ENCODE results near the gene APH1B.

The APH1B gene

DNA sequence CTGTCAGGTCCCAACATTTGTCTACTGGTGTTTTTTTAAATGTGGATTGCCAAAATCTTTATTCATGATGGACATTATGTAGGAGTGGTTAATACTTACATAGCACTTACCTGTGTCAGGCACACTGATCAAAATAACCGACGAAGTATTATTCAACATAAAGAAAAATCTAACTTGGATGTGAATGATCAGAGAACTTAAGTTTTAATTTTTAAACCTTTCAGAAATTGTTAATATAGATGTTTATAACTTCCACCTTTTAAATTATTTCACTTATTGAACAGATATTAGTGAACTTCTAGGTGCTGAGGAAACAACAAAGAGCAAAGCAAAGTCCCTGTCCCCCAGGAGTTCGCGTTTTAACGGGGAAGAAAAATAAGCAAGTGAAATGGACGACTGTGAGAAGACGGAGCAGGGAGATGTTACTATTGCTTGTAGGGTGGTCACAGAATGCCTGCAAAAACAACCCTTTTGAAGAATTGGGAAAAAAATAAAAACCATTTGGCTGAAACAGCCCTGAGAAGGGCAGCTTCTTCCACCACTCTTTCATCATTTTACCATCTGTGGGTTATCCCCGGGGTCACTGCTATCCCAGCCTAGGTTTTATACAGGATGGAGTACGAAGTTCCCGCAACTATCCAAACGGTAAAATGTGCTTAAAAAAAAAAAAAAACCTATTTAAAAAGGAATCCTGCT lies 915 bp upstream of the APH1B start:
- TF ChIP-seq, protein P1, sequence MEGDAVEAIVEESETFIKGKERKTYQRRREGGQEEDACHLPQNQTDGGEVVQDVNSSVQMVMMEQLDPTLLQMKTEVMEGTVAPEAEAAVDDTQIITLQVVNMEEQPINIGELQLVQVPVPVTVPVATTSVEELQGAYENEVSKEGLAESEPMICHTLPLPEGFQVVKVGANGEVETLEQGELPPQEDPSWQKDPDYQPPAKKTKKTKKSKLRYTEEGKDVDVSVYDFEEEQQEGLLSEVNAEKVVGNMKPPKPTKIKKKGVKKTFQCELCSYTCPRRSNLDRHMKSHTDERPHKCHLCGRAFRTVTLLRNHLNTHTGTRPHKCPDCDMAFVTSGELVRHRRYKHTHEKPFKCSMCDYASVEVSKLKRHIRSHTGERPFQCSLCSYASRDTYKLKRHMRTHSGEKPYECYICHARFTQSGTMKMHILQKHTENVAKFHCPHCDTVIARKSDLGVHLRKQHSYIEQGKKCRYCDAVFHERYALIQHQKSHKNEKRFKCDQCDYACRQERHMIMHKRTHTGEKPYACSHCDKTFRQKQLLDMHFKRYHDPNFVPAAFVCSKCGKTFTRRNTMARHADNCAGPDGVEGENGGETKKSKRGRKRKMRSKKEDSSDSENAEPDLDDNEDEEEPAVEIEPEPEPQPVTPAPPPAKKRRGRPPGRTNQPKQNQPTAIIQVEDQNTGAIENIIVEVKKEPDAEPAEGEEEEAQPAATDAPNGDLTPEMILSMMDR (IDR thresholded peaks at IDR 0.05; ENCODE audit: low read depth, low read length, missing control alignments) = no peak
- peak overlapping the region; percentile 87 for H3K4me3 ChIP-seq (ENCODE audit: low read depth, low read length)
- in situ Hi-C loops (cut with HindIII; ENCODE audit: low sequenced_read_pairs) = no loop called here
- DNase-seq (ENCODE audit: low read depth) = no peak

DNA sequence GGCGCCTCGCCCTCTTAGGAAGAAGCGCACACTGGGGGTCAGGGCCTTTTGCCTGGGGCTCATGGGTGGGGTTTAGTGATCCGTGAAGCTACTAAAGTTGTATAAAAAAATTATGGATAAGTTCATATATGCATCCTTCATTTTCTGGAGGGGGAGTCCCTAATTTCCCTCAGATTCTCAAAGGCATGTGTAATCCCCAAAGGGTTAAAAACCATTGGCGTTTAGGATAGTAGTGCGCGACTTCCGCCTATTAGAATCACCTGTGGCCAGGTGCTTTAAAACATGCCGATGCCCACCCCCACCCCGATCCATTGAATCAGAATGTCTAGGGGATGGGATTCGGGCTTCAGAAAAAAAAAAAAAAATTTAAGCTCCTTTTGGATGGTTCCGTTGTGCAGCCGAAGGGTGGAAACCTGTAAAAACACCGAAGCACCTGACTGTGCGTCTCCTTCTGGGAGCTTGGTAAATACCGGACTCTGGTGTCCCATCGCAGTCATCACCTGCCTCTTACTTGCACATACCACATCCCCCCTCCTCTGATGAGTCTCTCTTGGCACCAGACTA lies 570 bp downstream of the APH1B start:
- TF ChIP-seq, protein P1 (IDR thresholded peaks at IDR 0.05; ENCODE audit: low read depth, low read length, missing control alignments) = no peak
- in situ Hi-C loops (cut with HindIII; ENCODE audit: low sequenced_read_pairs) = no loop called here
- peak overlapping the region; percentile 87 for H3K4me3 ChIP-seq (ENCODE audit: low read depth, low read length)
- no peak for DNase-seq (ENCODE audit: low read depth)

DNA sequence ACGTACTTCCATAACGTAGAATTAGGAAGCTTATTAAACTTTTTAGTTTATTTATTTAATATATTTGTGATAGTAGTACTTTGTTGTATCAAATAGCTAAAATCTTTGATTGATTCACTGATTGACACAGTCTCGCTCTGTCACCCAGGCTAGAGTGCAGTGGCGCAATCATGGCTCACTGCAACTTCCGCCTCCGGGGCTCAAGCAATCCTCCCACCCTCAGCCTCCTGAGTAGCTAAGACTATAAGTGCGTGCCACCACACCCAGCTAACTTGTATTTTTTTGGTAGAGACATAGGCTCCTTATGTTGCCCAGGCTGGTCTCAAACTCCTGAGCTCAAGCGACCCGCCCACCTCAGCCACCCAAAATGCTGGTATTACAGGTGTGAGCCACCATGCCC lies 5.7 kb downstream of the APH1B start:
- TF ChIP-seq, protein P1 (IDR thresholded peaks at IDR 0.05; ENCODE audit: low read depth, low read length, missing control alignments) = no peak
- in situ Hi-C loops (cut with HindIII; ENCODE audit: low sequenced_read_pairs) = no loop called here
- no peak for DNase-seq (ENCODE audit: low read depth)
- no peak overlapping the region for H3K4me3 ChIP-seq (ENCODE audit: low read depth, low read length)

DNA sequence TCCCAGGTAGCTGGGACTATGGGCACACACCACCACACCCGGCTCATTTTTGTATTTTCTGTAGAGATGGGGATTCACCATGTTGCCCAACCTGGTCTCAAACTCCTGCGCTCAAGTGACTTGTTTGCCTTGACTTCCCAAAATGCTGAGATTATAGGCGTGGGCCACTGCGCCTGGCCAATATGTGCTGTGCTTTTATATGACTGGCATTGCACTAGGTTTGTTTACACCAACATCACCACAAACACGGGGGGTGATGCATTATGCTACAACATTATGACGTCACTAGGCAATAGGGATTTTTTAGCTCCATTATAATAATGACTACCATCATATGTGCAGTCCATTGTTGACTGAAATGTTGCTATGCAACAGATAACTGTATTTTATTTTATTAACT lies 6.9 kb downstream of the APH1B start:
- TF ChIP-seq, protein P1 (IDR thresholded peaks at IDR 0.05; ENCODE audit: low read depth, low read length, missing control alignments) = no peak
- H3K4me3 ChIP-seq (ENCODE audit: low read depth, low read length) = no peak overlapping the region
- no peak for DNase-seq (ENCODE audit: low read depth)
- in situ Hi-C loops (cut with HindIII; ENCODE audit: low sequenced_read_pairs) = no loop called here

DNA sequence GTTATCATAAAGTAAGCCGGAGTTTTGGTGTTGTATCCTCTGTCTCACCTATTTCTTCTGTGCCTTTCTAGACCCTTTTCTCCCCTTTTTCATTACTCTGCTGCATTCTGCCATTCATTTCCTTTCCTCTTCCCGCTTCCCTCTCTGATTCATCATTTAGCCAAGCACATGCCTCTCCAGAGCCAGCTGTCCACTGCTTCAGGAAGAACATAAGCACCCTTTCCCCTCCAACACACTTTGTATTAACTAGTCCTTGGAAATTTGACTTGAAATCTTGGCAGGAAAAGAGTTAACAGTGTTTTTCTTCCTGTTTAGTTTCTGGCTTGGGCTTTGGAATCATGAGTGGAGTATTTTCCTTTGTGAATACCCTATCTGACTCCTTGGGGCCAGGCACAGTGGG lies 9.7 kb downstream of the APH1B start:
- DNase-seq (ENCODE audit: low read depth) = no peak
- TF ChIP-seq, protein P1 (IDR thresholded peaks at IDR 0.05; ENCODE audit: low read depth, low read length, missing control alignments) = no peak

DNA sequence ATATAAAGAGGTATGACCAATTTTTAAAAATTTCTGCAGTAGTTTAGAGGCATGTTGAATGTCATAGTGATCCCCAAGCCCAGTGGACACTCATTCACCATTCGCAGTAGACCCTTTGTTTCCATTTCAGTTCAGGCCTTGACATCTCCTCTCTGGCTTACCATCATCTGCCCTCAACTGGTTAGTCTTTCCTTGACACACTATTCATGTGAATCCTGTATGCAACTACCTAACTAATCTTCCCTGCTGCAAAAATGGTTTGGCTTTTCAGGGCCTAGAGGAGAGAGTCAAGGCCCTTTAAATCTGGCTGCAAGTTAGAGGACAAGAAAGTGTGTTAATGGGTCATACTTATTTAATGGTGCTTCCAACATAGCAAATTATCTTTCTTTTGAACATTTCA lies 10.9 kb downstream of the APH1B start:
- no peak for DNase-seq (ENCODE audit: low read depth)
- in situ Hi-C loops (cut with HindIII; ENCODE audit: low sequenced_read_pairs) = no loop called here
- H3K4me3 ChIP-seq (ENCODE audit: low read depth, low read length) = no peak overlapping the region
- TF ChIP-seq, protein P1 (IDR thresholded peaks at IDR 0.05; ENCODE audit: low read depth, low read length, missing control alignments) = no peak

More for the DNA sequence above, 9.7 kb downstream of the APH1B start:
- in situ Hi-C loops (cut with HindIII; ENCODE audit: low sequenced_read_pairs) = no loop called here
- no peak overlapping the region for H3K4me3 ChIP-seq (ENCODE audit: low read depth, low read length)
